SK-N-SH (cell line): ENCODE measurements around the gene FASTKD3. TPM values are rescaled to one million over a fixed set of nuclear protein-coding genes. Genes with fewer than 3 reads are reported as not detected.

Source experiments
- CTCF ChIA-PET: fragments of 300-600, 350-600 bp; formaldehyde crosslinking; extraction: SDS; loops from one replicate; lab custom pipeline; 2021; lab: Yijun Ruan, JAX
- POLR2A ChIA-PET: fragments of 350-600 bp; sonication (Branson Sonifier 250); formaldehyde crosslinking; extraction: SDS; loops from one replicate; lab custom pipeline; 2020; ENCODE audit warnings: antibody characterized with exemption, inconsistent platforms; lab: Yijun Ruan, JAX
- DNase-seq: peaks from one replicate; pipeline ENCODE4 v3.0.0; 2012
- H2AFZ ChIP-seq: fragments of 200-600 bp; sonication (generic); 2 replicates; pipeline ENCODE4 v1.8.1; 2016; ENCODE audit warnings: antibody characterized with exemption, mild to moderate bottlenecking, low read depth
- H3F3A ChIP-seq: fragments of 200-600 bp; sonication (generic); replicated peaks from 2 replicates; pipeline ENCODE3; 2016; ENCODE audit warnings: antibody characterized with exemption, mild to moderate bottlenecking; ENCODE audit not compliant: insufficient read depth
- H3K27ac ChIP-seq, 2 experiments: fragments of 200-500 bp in 1 of 2; fragments of 200-600 bp in 1 of 2; sonication (Bioruptor generic) in 1 of 2; sonication (generic), shearing (Covaris generic) in 1 of 2; 2 replicates each; pipeline versions ENCODE4 v1.5.1 to v1.6.1; 2014 to 2016; ENCODE audit warnings: low read depth in 2 of 2, inconsistent platforms in 1 of 2, low read length in 1 of 2, mild to moderate bottlenecking in 1 of 2, mixed read lengths in 1 of 2
- H3K27me3 ChIP-seq: fragments of 200-600 bp; sonication (generic), shearing (Covaris generic); 2 replicates; pipeline ENCODE4 v1.6.1; 2016; ENCODE audit warnings: mixed run types; ENCODE audit not compliant: insufficient read depth
- H3K36me3 ChIP-seq, 2 experiments: fragments of 200-500 bp in 1 of 2; fragments of 200-600 bp in 1 of 2; sonication (Bioruptor generic) in 1 of 2; sonication (generic) in 1 of 2; replicated peaks in 1 of 2; 2 replicates each; pipeline versions ENCODE3 to v1.5.1; 2014 to 2016; ENCODE audit warnings: low read length in 1 of 2, mild to moderate bottlenecking in 1 of 2; ENCODE audit not compliant: insufficient read depth in 2 of 2, control insufficient read depth in 1 of 2
- H3K4me1 ChIP-seq, 2 experiments: fragments of 200-500 bp in 1 of 2; fragments of 200-600 bp in 1 of 2; sonication (Bioruptor generic) in 1 of 2; sonication (generic), shearing (Covaris generic) in 1 of 2; 2 replicates each; pipeline versions ENCODE4 v1.5.1 to v1.6.1; 2014 to 2016; ENCODE audit warnings: low read depth in 1 of 2, low read length in 1 of 2, mixed run types in 1 of 2; ENCODE audit not compliant: insufficient read depth in 2 of 2, control insufficient read depth in 1 of 2
- H3K4me2 ChIP-seq: fragments of 200-600 bp; sonication (generic), shearing (Covaris generic); 2 replicates; pipeline ENCODE4 v1.6.1; 2017; ENCODE audit warnings: mixed run types
- H3K4me3 ChIP-seq, 2 experiments: fragments of 200-500 bp in 1 of 2; fragments of 200-600 bp in 1 of 2; sonication (Bioruptor generic) in 1 of 2; sonication (generic), shearing (Covaris generic) in 1 of 2; 2 replicates each; pipeline versions ENCODE4 v1.5.1 to v1.8.1; 2014 to 2016; ENCODE audit warnings: low read depth in 2 of 2, inconsistent platforms in 1 of 2, low read length in 1 of 2, mild to moderate bottlenecking in 1 of 2, mixed read lengths in 1 of 2, moderate library complexity in 1 of 2
- H3K79me2 ChIP-seq: fragments of 200-600 bp; sonication (generic); 2 replicates; pipeline ENCODE4 v1.8.1; 2017; ENCODE audit warnings: mild to moderate bottlenecking; ENCODE audit not compliant: insufficient read depth
- H3K9ac ChIP-seq: fragments of 200-600 bp; sonication (generic); 2 replicates; pipeline ENCODE4 v1.6.1; 2017; ENCODE audit warnings: mixed run types
- H3K9me2 ChIP-seq: fragments of 200-600 bp; sonication (generic); 2 replicates; pipeline ENCODE4 v1.6.1; 2017; ENCODE audit warnings: mixed run types
- H3K9me3 ChIP-seq: fragments of 200-600 bp; sonication (generic); 2 replicates; pipeline ENCODE4 v1.6.1; 2017; ENCODE audit warnings: mixed run types, mild to moderate bottlenecking, moderate library complexity
- H4K20me1 ChIP-seq: fragments of 200-600 bp; sonication (generic); 2 replicates; pipeline ENCODE4 v1.6.1; 2017; ENCODE audit warnings: mild to moderate bottlenecking, mixed run types; ENCODE audit not compliant: insufficient read depth
- CHD2 ChIP-seq: fragments of 150-350 bp; IDR thresholded peaks from 2 replicates; pipeline ENCODE4 v1.6.1; 2018; ENCODE audit warnings: low read length; ENCODE audit not compliant: partially characterized antibody
- ELF1 ChIP-seq: IDR thresholded peaks from 2 replicates; pipeline ENCODE4 v1.4.0; 2012
- EZH2phosphoT487 ChIP-seq: fragments of 200-600 bp; sonication (generic); IDR thresholded peaks from 2 replicates; pipeline ENCODE4 v1.6.1; 2017; ENCODE audit warnings: low read depth, mixed run types, mild to moderate bottlenecking, antibody characterized with exemption, moderate library complexity, borderline replicate concordance
- FOSL2 ChIP-seq: IDR thresholded peaks from 2 replicates; pipeline ENCODE4 v1.4.0; 2012; ENCODE audit warnings: low read depth, mild to moderate bottlenecking, moderate library complexity, borderline replicate concordance
- FOXJ3 ChIP-seq: sonication (generic); formaldehyde crosslinking; IDR thresholded peaks from 2 replicates; pipeline ENCODE4 v1.5.1; 2020; ENCODE audit warnings: mild to moderate bottlenecking, missing genetic modification reagents
- FOXM1 ChIP-seq: IDR thresholded peaks from 2 replicates; pipeline ENCODE4 v1.4.0; 2012; ENCODE audit warnings: low read depth, mild to moderate bottlenecking
- GABPA ChIP-seq: IDR thresholded peaks from 2 replicates; pipeline ENCODE4 v1.4.0; 2012; ENCODE audit warnings: low read depth, mild to moderate bottlenecking
- JUND ChIP-seq: IDR thresholded peaks from 2 replicates; pipeline ENCODE4 v1.4.0; 2012
- MEF2A ChIP-seq: IDR thresholded peaks from 2 replicates; pipeline ENCODE4 v1.4.0; 2012; ENCODE audit warnings: low read depth, borderline replicate concordance
- MXI1 ChIP-seq: IDR thresholded peaks from 2 replicates; pipeline ENCODE4 v1.6.1; 2012; ENCODE audit warnings: mild to moderate bottlenecking, low read depth, low read length, improper control_type of control experiment
- RFX5 ChIP-seq: IDR thresholded peaks from 2 replicates; pipeline ENCODE4 v1.6.1; 2012; ENCODE audit warnings: mild to moderate bottlenecking, improper control_type of control experiment, low read length
- SMC3 ChIP-seq: IDR thresholded peaks from 2 replicates; pipeline ENCODE4 v1.6.1; 2012; ENCODE audit warnings: low read depth, low read length, improper control_type of control experiment
- TAF1 ChIP-seq: IDR thresholded peaks from 2 replicates; pipeline ENCODE4 v1.6.1; 2012; ENCODE audit warnings: low read depth, mild to moderate bottlenecking, low read length, moderate library complexity, borderline replicate concordance
- YY1 ChIP-seq: IDR thresholded peaks from 2 replicates; pipeline ENCODE4 v1.4.0; 2012; ENCODE audit warnings: low read depth, mild to moderate bottlenecking
- ZBTB33 ChIP-seq: IDR thresholded peaks from 2 replicates; pipeline ENCODE4 v1.4.0; 2012; ENCODE audit warnings: low read depth, borderline replicate concordance
- WGBS: methylation state at CpG from one replicate; pipeline ENCODE4 v1.1.6; 2017; ENCODE audit warnings: low lambda C conversion rate; 5-methylcytosine and 5-hydroxymethylcytosine counted together
- polyA plus RNA-seq, 3 experiments: library from polyadenylated mRNA; depleted of rRNA; stranded (reverse); fragments of >200 nt; gene quantifications; 2 replicates each; pipeline ENCODE4 v1.2.3, GENCODE V29; 2012
- TF ChIP-seq, protein P1 (sequence below): fragments of 150-350 bp; IDR thresholded peaks from 2 replicates; pipeline ENCODE4 v1.6.1; 2017; ENCODE audit warnings: antibody characterized with exemption, low read length, low read depth, borderline replicate concordance
- TF ChIP-seq, protein P2 (sequence below): fragments of 200-600 bp; sonication (generic); IDR thresholded peaks from 2 replicates; pipeline ENCODE4 v1.6.1; 2017; ENCODE audit warnings: antibody characterized with exemption, mild to moderate bottlenecking, moderate library complexity
- TF ChIP-seq, protein P3 (sequence below): fragments of 150-350 bp; IDR thresholded peaks from 2 replicates; pipeline ENCODE4 v1.6.1; 2016; ENCODE audit warnings: mild to moderate bottlenecking, low read depth, low read length

Gene FASTKD3
- polyA plus RNA-seq, 1 of the 3 experiments (the other 2 are of a cell fraction) = 5.4 TPM

DNA sequence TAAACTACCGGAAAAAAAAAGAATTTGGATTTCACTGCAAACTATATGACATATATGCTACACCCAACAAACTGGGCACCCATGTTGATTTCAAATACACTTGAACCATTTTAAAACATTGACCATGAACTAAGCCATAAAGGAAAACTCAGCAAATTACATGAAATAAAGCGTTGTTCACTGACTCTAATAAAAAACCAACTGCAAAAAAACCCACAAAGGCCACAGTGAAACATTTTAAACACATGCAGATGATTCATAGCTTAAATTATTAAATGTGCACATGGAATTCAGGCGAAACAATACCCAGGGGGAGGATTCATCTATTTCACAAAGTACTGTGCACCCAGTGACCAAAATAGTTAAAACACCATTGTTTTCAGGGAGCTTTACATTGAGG, 33.4 kb upstream of the FASTKD3 start:
- Histone ChIP-seq H2AFZ (no peak overlapping the region), H3K4me3 (no peak overlapping the region), H3K27me3 (no peaks in the 10 kb centered on the region), H3K36me3 (peaks cover 53 to 54% of the 10 kb centered on the region in 2 experiments), H3K79me2 (no peaks in the 10 kb centered on the region), H3K4me1 (peaks cover 0 to 5% of the 10 kb centered on the region in 2 experiments; a peak in 1 of 4 replicates), H3F3A (peaks cover 6% of the 10 kb centered on the region), H3K9ac (no peak overlapping the region), H3K4me2 (no peak overlapping the region), H3K9me3 (no peaks in the 10 kb centered on the region; the same call in 1 of the 2 replicates), H4K20me1 (no peaks in the 10 kb centered on the region), H3K27ac (no peak overlapping the region), H3K9me2 (no peaks in the 10 kb centered on the region)
- TF ChIP-seq CHD2 (no peak), MEF2A (no peak), SMC3 (no peak), FOSL2 (no peak), FOXM1 (no peak), MXI1 (no peak), ELF1 (no peak), FOXJ3 (CRISPR knock-in tag) (no peak), RFX5 (no peak), GABPA (no peak), JUND (no peak)
- TF ChIP-seq, protein P1, sequence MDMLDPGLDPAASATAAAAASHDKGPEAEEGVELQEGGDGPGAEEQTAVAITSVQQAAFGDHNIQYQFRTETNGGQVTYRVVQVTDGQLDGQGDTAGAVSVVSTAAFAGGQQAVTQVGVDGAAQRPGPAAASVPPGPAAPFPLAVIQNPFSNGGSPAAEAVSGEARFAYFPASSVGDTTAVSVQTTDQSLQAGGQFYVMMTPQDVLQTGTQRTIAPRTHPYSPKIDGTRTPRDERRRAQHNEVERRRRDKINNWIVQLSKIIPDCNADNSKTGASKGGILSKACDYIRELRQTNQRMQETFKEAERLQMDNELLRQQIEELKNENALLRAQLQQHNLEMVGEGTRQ = no peak
- TF ChIP-seq, protein P2, sequence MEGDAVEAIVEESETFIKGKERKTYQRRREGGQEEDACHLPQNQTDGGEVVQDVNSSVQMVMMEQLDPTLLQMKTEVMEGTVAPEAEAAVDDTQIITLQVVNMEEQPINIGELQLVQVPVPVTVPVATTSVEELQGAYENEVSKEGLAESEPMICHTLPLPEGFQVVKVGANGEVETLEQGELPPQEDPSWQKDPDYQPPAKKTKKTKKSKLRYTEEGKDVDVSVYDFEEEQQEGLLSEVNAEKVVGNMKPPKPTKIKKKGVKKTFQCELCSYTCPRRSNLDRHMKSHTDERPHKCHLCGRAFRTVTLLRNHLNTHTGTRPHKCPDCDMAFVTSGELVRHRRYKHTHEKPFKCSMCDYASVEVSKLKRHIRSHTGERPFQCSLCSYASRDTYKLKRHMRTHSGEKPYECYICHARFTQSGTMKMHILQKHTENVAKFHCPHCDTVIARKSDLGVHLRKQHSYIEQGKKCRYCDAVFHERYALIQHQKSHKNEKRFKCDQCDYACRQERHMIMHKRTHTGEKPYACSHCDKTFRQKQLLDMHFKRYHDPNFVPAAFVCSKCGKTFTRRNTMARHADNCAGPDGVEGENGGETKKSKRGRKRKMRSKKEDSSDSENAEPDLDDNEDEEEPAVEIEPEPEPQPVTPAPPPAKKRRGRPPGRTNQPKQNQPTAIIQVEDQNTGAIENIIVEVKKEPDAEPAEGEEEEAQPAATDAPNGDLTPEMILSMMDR = no peak
- TF ChIP-seq, protein P3, sequence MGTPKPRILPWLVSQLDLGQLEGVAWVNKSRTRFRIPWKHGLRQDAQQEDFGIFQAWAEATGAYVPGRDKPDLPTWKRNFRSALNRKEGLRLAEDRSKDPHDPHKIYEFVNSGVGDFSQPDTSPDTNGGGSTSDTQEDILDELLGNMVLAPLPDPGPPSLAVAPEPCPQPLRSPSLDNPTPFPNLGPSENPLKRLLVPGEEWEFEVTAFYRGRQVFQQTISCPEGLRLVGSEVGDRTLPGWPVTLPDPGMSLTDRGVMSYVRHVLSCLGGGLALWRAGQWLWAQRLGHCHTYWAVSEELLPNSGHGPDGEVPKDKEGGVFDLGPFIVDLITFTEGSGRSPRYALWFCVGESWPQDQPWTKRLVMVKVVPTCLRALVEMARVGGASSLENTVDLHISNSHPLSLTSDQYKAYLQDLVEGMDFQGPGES = no peak
- DNase-seq = no peak
- ChIA-PET POLR2A (no interaction called here), CTCF (interaction anchor here (1.0 kb wide), 1 partner anchor 26 kb away, joined by 3 read pairs; no protein-coding TSS in a partner anchor)
- 87% methylated on average over 3 of the region's 3 CpGs for WGBS

DNA sequence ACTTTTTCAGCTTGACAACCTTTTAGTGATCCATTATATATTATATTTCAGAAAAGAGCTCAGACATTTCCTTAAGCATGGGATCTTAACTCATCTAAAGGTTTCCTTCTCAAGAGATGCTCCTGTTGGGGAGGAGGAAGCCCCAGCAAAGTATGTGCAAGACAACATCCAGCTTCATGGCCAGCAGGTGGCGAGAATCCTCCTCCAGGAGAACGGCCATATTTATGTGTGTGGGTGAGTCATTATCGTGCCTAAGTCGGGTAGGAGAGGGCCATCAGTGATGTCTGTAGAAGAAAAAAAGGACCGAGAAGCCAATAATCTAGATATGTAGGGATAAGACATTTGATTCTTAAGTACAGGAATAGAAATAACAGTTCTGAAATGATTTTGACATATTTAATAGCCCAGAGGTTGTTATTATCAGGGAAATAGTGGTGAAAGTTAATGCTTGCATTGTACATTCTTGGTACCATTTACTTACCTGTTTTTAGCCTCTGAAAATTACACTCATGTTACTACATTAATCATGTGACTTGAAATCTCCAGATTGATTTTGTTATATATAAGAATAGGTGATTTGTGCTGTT, 28.3 kb upstream of the FASTKD3 start:
- DNase-seq = peak; percentile 27
- no peaks in the 10 kb centered on the region for H4K20me1 ChIP-seq
- ChIA-PET CTCF (interaction anchor here (0.8 to 1.6 kb wide), 7 partner anchors 8 to 243 kb away, joined by 3 to 13 read pairs (median 4); no protein-coding TSS in a partner anchor), POLR2A (no interaction called here)
- no peaks in the 10 kb centered on the region for H3F3A ChIP-seq
- 71% methylated on average over 5 of the region's 5 CpGs for WGBS
- H2AFZ ChIP-seq = no peak overlapping the region
- no peak overlapping the region for H3K4me3 ChIP-seq
- H3K36me3 ChIP-seq = peaks cover 65 to 99% of the 10 kb centered on the region in 2 experiments
- H3K9me3 ChIP-seq = no peaks in the 10 kb centered on the region
- no peaks in the 10 kb centered on the region for H3K79me2 ChIP-seq
- no peak overlapping the region for H3K4me2 ChIP-seq
- H3K9ac ChIP-seq = no peak overlapping the region
- no peaks in the 10 kb centered on the region for H3K9me2 ChIP-seq
- no peak overlapping the region for H3K27ac ChIP-seq
- no peaks in the 10 kb centered on the region for H3K27me3 ChIP-seq
- no peaks in the 10 kb centered on the region for H3K4me1 ChIP-seq
- TF ChIP-seq JUND (peak; percentile 26; the same call in 1 of the 2 replicates), YY1 (peak; percentile 83), EZH2phosphoT487 (no peak), ZBTB33 (no peak), SMC3 (no peak), TAF1 (no peak), FOXJ3 (CRISPR knock-in tag) (no peak), MEF2A (no peak)
- TF ChIP-seq, protein P2 = peak; percentile 61
